Gastrocnemius medialis (tissue), 4 donors: ENCODE results near the gene ZBTB34. TPM values are rescaled to one million over a fixed set of nuclear protein-coding genes. Genes with fewer than 3 reads are reported as not detected.

Experiments used
- ATAC-seq, 2 donors: fragments of 150-250 bp; one replicate each; pipeline ENCODE4 v1.9.1; 2016
- DNase-seq, 2 donors: peaks; one replicate each; pipeline ENCODE4 v3.0.0-alpha.2; 2019
- H3K27ac ChIP-seq, 4 donors: fragments of 200-600 bp; sonication (generic); 1 replicate in 1 of 4; 2 replicates in 3 of 4; pipeline ENCODE4 v1.5.1; 2016 to 2018; ENCODE audit warnings: mild to moderate bottlenecking in 2 of 4, moderate library complexity in 1 of 4
- H3K27me3 ChIP-seq, 3 donors: fragments of 200-600 bp; sonication (generic) in 2 of 3; 1 replicate in 1 of 3; 2 replicates in 2 of 3; pipeline versions ENCODE4 v1.5.1 to v1.6.0; 2016 to 2019; ENCODE audit warnings: mild to moderate bottlenecking in 1 of 3, moderate library complexity in 1 of 3
- H3K36me3 ChIP-seq, 2 donors: fragments of 200-600 bp; sonication (generic) in 1 of 2; one replicate each; pipeline ENCODE4 v1.5.1; 2017 to 2018
- H3K4me1 ChIP-seq, 2 donors: fragments of 200-600 bp; sonication (generic) in 1 of 2; one replicate each; pipeline ENCODE4 v1.5.1; 2016 to 2017; ENCODE audit warnings: mild to moderate bottlenecking in 2 of 2
- H3K4me3 ChIP-seq, 4 donors: fragments of 200-600 bp; sonication (generic) in 3 of 4; 1 replicate in 1 of 4; 2 replicates in 3 of 4; pipeline ENCODE4 v1.5.1; 2016 to 2019; ENCODE audit warnings: mild to moderate bottlenecking in 2 of 4
- H3K9me3 ChIP-seq, 3 donors: fragments of 200-600 bp; sonication (generic) in 2 of 3; 1 replicate in 1 of 3; 2 replicates in 2 of 3; pipeline ENCODE4 v1.5.1; 2016 to 2019
- CTCF ChIP-seq, 5 experiments: fragments of 450-650 bp in 3 of 5; fragments of 200-600 bp in 2 of 5; sonication (generic) in 2 of 5; IDR thresholded peaks in 4 of 5; conservative IDR thresholded peaks in 1 of 5; 1 replicate in 4 of 5; 2 replicates in 1 of 5; pipeline ENCODE4 v1.5.1; 2016 to 2019; ENCODE audit warnings: antibody characterized with exemption in 5 of 5, mild to moderate bottlenecking in 3 of 5, moderate library complexity in 3 of 5
- POLR2A ChIP-seq, 2 donors: fragments of 450-650 bp; IDR thresholded peaks; one replicate each; pipeline ENCODE4 v1.6.1; 2017; ENCODE audit warnings: antibody characterized with exemption in 2 of 2, mild to moderate bottlenecking in 2 of 2, moderate library complexity in 2 of 2
- in situ Hi-C, 4 donors: fragments of 200-750 bp; cut with MboI; loops; one replicate each; pipeline versions ENCODE4 v1.15.0 to v1.8.0; 2017; ENCODE audit warnings: low sequenced_read_pairs in 4 of 4
- intact Hi-C: fragments of 100-400 bp; cut with DNase I; formaldehyde crosslinking; loops from one replicate; pipeline ENCODE4 v1.15.1; 2023; ENCODE audit warnings: low total_unique reads
- total RNA-seq, 4 donors: library from RNA; depleted of rRNA; stranded (reverse); fragments of >200 nt; gene quantifications; one replicate each; pipeline versions ENCODE4 v1.1.0 to v1.2.3, GENCODE V29; 2016

The ZBTB34 gene
- total RNA-seq, 4 donors from 2014 or later = 6.2 to 8.7 (median 6.9) TPM

- DNase-seq (no peak), ATAC-seq (no peak)
- Histone ChIP-seq H3K27me3 (no peaks in the 10 kb centered on the region), H3K36me3 (peaks cover 0 to 28% of the 10 kb centered on the region in 2 donors), H3K27ac (peak overlapping the region in 3 of 4 donors; percentile 29 to 51 (median 50)), H3K4me3 (no peak overlapping the region), H3K9me3 (no peaks in the 10 kb centered on the region), H3K4me1 (peaks cover 69 to 76% of the 10 kb centered on the region in 2 donors)
- in situ Hi-C loops (no loop called here), intact Hi-C loops (no loop called here)
- no peak for TF ChIP-seq CTCF (IDR thresholded peaks at IDR 0.05 in 4 of 5, conservative IDR thresholded peaks at IDR 0.05 in 1 of 5)
- no peak for TF ChIP-seq POLR2A (IDR thresholded peaks at IDR 0.05)
Measured at GRCh38 chr9:126839301-126839700, 21.1 kb upstream of the ZBTB34 start.

GRCh38 chr9:126842220-126842842, 18.1 kb upstream of the ZBTB34 start:
- peak overlapping the region; percentile 4 to 46 (median 34) for H3K27ac ChIP-seq
- in situ Hi-C loops = no loop called here
- no peak for DNase-seq
- intact Hi-C loops = no loop called here
- H3K36me3 ChIP-seq = peaks cover 0 to 16% of the 10 kb centered on the region in 2 donors
- H3K9me3 ChIP-seq = no peaks in the 10 kb centered on the region
- H3K27me3 ChIP-seq = no peaks in the 10 kb centered on the region
- peaks cover 39 to 48% of the 10 kb centered on the region in 2 donors for H3K4me1 ChIP-seq
- H3K4me3 ChIP-seq = no peak overlapping the region
- ATAC-seq = peak; percentile 12 to 13
- TF ChIP-seq CTCF (IDR thresholded peaks at IDR 0.05 in 4 of 5, conservative IDR thresholded peaks at IDR 0.05 in 1 of 5) (no peak), POLR2A (IDR thresholded peaks at IDR 0.05) (no peak)

GRCh38 chr9:126842977-126843799, 17.3 kb upstream of the ZBTB34 start:
- Histone ChIP-seq H3K27ac (peak overlapping the region in 2 of 4 donors; percentile 26 to 46), H3K36me3 (peaks cover 0 to 14% of the 10 kb centered on the region in 2 donors), H3K4me1 (peaks cover 34 to 39% of the 10 kb centered on the region in 2 donors), H3K9me3 (no peaks in the 10 kb centered on the region), H3K4me3 (no peak overlapping the region), H3K27me3 (no peaks in the 10 kb centered on the region)
- TF ChIP-seq POLR2A (IDR thresholded peaks at IDR 0.05) = no peak
- in situ Hi-C loops = no loop called here
- DNase-seq (no peak), ATAC-seq (peak in 1 of 2 donors; percentile 3)
- intact Hi-C loops = no loop called here

GRCh38 chr9:126844085-126844484, 16.4 kb upstream of the ZBTB34 start:
- ATAC-seq = peak in 1 of 2 donors; percentile 5
- no peak for DNase-seq
- in situ Hi-C loops (no loop called here), intact Hi-C loops (no loop called here)
- no peak overlapping the region for H3K4me3 ChIP-seq
- no peak for TF ChIP-seq POLR2A (IDR thresholded peaks at IDR 0.05)
- TF ChIP-seq CTCF (IDR thresholded peaks at IDR 0.05 in 4 of 5, conservative IDR thresholded peaks at IDR 0.05 in 1 of 5) = no peak
- no peak overlapping the region for H3K27ac ChIP-seq
- no peaks in the 10 kb centered on the region for H3K9me3 ChIP-seq
- peaks cover 0 to 5% of the 10 kb centered on the region in 2 donors for H3K36me3 ChIP-seq
- H3K27me3 ChIP-seq = no peaks in the 10 kb centered on the region
- H3K4me1 ChIP-seq = peaks cover 26 to 30% of the 10 kb centered on the region in 2 donors

- DNase-seq = no peak
- no peak overlapping the region for H3K27ac ChIP-seq
- in situ Hi-C loops (no loop called here), intact Hi-C loops (no loop called here)
- H3K4me1 ChIP-seq = peaks cover 9 to 15% of the 10 kb centered on the region in 2 donors
- H3K36me3 ChIP-seq = no peaks in the 10 kb centered on the region
- no peaks in the 10 kb centered on the region for H3K9me3 ChIP-seq
- H3K4me3 ChIP-seq = no peak overlapping the region
- ATAC-seq = no peak
- TF ChIP-seq POLR2A (IDR thresholded peaks at IDR 0.05) (no peak), CTCF (IDR thresholded peaks at IDR 0.05 in 4 of 5, conservative IDR thresholded peaks at IDR 0.05 in 1 of 5) (no peak)
- H3K27me3 ChIP-seq = no peaks in the 10 kb centered on the region
Measured at GRCh38 chr9:126847051-126847450, 13.4 kb upstream of the ZBTB34 start.
